GM19397 (cell line): ENCODE results near the gene ITPA.

Experiments used
- ATAC-seq: cut with Tn5 transposase; IDR thresholded peaks from one replicate; pipeline ENCODE4 v1.9.1; 2021; ENCODE audit warnings: mild to moderate bottlenecking, moderate library complexity; ENCODE audit not compliant: unreplicated experiment

Gene ITPA

DNA sequence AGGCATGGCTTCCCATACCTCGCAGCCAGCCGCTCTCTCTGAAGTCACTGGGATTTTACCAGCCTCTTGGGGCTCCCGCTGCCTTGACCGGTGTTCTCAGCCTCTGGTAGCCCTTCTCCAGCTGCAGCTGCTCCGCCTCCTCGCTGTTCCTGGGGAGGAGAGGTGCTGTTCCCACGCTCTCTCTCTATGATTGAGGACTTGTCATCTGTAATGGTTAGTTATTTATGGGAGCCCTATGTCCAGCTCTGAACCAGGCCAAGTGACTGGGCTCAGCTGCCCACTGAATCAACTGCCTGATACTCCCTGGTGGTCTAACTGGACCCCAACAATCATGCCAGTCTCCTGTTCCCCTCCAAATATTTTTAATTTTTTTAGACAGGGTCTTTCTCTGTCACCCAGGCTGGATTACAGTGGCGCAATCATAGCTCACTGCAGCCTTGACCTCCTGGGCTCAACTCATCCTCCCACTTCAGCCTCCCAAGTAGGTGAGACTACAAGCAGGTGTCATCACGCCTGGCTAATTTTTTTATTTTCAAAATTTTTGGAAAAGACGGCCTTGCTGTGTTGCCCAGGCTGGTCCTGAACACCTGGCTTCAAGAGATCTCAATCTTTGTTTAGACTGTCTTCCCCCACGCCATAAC lies 34.5 kb downstream of the ITPA start:
- ATAC-seq, result no peak

DNA sequence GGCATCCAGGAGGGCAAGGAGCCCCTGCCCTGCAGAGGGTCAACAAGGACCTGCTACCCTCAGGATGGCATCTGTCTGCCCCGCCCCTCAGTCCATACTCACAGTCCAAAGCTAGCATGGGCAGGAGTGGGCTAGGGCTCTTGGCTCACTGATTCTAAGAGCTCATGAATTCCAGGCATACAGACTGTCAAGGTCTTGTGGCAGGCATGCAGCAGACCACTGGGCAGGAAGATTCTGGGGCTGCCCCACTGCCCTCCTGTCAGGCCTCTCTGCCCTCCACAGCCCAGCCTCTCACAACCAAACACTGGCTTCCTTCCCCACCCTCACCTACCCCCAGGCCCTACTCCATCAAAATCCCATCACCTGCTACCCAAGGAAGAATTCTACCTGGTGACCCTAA lies 35.3 kb downstream of the ITPA start:
- ATAC-seq, result no peak

DNA sequence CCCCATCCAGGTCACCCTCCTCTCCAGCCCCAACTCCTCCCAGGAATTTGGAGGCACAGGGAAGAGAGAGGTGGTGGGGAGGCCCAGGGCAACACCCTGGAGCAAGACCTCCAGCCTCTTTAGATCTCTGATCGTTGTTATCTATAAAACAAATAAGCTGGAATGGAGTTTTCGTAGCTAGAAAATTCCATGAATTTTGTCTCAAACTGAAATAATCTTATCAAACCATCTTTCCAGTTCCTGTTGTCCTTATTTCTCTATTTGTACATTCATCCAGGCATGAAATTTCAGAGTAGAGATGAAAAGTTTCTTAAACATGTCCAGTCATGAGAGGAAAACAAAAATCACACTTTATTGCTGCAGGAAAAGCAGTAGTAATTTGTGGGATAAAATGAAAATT lies 35.9 kb downstream of the ITPA start:
- ATAC-seq, result no peak

DNA sequence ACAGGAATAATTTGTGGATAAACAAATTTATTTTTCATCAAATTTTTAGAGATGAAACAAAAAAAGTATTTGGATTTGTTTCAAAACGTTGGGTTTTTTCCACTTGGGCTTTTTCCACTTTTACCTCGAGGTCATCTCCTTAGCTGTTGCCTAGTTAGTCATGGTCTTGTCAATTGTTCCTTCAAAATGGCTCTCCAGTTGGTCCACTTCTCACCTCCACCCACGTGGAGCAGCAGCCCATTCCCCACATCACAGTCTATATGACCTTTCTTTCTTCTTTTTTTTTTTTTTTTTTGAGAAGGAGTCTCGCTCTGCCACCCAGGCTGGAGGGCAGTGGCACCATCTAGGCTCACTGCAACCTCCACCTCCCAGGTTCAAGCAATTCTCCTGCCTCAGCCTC lies 36.4 kb downstream of the ITPA start:
- ATAC-seq, result no peak

DNA sequence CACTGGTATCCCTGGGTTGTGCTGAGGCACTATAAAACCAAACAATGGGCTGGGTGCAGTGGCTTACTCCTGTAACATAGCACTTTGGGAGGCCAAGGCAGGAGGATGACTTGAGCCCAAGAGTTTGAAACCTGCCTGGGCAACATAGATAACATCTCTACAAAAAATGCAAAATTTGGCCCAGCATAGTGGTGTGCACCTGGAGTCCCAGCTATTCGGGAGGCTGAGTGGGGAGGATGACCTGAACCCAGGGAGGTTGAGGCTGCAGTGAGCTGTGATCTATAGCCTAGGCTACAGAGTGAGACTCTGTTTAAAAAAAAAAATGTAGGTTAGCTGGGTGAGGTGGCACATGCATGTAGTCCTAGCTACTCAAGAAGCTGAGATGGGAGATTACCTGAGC lies 37.4 kb downstream of the ITPA start:
- ATAC-seq, result no peak

DNA sequence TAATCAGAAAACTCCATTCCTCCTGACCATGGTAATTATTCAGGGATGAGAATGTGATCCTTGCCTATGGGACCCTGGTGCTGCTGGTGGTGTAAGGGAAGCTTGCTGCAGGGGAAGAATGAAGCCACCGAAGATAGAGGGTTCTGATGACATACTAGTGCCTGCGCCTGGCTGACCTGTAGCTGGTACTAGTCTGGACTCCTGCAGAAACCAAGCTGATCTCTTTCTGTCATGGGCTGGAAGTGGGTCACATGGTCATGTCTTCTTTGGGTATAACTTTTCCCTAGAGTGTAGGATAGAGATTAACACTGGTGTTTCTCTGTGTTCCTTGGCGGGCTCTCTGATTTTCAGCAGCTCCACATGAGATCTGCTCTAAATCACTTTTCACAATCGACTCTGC lies 38.3 kb downstream of the ITPA start:
- no peak for ATAC-seq

DNA sequence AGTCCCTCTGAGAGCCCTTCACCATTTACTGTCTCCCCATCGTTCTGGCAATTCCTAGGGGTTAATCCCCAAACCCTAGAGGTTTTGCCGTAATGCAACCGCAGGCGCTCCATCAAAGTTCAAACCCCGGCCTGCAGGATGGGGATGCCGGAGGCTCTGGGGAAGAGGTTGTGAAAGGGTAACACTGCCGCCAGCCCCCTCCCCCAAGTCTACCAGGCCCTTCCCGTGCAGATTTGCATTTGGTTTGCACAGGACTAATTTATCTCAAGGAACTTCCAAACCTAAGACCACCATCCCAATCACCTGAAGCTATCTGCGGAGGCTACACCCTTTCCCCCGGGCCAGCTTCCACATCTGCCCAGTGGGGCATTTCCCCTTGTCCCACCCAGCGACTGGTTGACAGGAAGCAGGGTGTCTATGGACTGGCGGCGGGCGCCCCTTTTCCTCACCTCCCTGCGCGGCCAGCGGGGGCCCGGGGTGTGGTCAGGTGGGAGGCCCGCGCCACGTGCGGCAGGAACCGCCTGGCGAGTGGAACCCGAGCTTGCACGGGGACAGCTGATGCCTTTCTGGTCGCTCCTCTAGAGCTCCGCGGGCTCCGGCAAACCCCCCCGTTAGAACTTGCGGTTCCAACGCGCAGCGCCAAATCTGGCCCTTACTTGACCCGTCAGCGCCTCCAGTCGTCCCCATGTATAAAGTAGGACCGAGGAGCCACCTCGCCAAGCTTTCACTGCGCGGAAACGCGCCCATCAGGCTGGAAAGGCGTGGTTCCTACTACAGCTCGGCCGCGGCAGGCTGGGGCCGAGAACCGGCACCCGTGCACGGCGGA lies 39.1 kb downstream of the ITPA start:
- no peak for ATAC-seq

DNA sequence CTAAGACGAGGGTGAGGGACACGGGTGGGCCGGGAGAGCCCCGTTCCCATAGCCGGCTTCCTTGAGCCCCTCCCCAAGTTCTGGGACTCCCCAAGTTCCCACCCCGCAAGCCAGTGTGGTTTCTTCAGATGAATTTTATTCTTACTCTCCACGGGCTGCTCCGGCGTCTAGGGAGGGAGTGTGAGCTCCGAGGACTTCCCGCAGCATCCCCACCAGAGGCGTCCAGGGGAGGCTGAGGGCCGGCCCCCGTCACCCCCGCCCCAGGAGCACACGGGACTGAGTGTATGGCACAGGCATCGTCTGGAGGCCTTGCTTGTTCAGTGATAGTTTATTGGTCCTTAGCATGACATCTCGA lies 39.7 kb downstream of the ITPA start:
- ATAC-seq, result no peak

DNA sequence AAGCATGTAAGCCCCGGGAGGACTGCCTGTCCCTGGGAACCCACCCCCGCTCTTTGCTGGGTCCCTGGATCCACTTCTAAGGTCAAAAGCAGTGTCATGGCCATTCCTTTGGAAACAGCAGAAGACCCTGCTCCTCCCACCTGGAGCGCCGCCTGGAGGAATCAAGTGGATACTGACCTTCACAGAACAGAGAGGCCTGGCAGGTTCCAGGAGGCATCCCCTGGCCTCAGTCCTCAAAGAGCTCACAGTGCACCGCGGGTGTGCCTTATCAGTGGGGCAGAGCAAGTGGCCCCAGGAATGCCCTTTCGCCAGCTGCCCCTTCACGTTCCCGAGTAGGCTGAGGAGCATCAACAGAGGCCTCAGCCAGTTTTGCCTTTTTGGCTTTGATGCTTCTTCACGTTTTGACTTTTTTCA lies 40.8 kb downstream of the ITPA start:
- no peak for ATAC-seq

DNA sequence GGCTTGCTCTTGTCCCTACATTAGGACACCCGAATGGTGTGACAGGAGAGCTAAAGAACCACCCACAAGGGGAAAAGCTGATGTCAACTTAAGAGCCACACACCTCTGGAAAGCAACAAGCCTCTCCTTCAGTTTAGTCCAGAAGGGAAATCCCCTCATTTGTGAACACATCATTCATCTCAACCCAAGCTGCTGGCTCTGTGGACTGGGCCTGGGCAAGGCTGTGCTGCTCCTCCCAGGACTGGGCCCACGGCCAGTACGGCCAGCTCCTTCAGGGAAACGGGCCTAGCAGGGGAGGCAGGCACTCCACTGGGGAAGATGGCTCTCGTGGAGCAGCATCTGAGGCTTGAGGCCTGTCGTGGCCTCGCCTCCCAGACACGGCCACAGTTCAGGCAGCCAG lies 42.5 kb downstream of the ITPA start:
- no peak for ATAC-seq

DNA sequence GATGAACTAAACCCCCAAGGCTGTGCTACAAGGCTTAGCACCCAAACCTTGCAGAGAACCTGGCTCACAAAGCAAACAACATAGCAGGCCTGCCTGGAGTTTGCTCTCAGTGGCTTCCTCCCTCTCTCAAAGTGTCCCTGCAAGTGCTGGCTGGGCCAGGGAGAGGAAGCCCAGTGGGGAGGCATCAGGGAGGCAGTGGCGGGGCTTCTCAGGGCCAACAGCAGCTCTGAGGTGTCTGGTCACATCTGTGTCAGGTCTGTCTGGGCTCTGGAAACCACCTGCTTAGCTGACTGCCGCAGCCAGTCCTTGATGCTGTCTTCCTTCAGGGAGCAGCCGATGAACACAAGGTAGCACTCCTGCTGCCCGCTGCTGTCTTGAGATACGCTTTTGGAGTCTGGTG lies 46.4 kb downstream of the ITPA start:
- ATAC-seq, result no peak

DNA sequence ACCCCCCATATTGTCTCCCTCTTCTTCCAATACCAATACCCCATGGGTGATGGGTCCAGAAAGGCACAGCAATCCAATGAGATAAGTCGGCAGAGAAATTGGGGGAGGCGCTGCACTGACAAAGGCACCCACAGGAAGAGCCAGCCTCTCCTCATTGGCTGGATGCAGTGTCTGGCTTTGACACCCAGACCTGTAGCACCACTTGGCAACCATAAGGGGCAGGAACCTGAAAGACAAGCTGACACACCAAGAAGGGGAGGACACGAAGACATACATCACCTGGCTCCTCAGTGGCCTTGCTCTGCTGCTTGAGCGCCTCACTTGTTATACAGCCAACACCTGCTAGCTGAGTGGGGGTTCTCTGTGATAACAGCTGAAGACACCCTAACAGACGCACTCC lies 49.1 kb downstream of the ITPA start:
- ATAC-seq, result no peak

DNA sequence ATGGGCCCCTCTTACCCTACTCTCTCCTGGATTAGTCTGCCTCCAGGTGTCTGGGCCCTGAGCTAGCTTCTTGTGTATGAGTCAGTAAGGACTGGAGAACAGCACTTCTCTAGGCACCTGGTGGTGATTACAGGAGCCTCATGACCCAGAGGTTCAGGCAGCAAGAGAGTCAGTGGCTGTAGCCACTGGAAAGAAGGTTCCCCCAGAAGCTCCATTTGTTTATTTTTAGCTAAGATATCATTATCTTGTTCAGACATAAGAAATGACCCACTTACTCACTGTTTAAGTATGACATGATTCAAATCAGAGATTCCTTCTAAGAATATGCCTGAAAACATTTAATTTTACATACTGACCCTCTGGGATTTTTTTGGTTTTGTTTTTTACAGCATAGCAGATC lies 53.3 kb downstream of the ITPA start:
- ATAC-seq, result no peak

DNA sequence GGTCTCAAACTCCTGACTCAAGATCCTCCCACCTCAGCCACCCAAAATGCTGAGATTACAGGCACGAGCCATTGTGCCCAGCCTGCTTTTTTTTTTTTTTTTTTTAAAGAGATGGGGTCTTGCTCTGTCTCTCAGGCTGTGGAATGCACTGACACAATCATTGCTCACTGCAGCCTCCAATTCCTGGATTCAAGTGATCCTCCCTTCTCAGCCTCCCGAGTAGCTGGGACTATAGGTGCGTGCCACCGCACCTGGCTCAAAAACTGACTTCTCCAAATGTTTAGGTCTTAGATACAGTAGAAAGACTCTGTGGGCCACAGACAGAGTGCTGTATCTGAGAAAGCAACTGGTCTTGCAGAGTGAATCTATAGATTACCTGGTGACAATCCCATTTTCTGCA lies 60.8 kb downstream of the ITPA start:
- no peak for ATAC-seq

DNA sequence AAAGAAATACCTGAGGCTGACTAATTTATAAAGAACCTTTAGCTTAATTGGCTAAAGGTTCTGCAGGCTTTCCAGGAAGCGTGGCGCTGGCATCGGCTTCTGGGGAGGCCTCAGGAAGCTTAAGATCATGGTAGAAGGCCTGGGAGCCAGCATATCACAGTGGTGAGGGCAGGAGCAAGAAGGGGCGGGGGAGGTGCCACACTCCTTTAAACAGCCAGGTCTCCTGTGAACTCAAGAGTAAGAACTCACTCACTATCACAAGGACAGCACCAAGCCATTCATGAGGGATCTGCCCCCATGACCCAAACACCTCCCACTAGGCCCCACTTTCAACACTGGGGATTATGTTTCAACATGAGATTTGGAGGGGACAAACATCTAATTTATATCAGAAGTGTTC lies 64.1 kb downstream of the ITPA start:
- ATAC-seq, result no peak
